SK-N-SH treated with all-trans-retinoic acid at 6 μM for 48 hours (cell line): Measurements from ENCODE around the gene MCTP2.

ENCODE experiments used
- ATAC-seq: fragments of 200-7000 bp; cut with Tn5 transposase; 3 replicates; pipeline ENCODE4 v1.9.1; 2020; ENCODE audit warnings: mild to moderate bottlenecking, moderate library complexity
- ARNTL ChIP-seq: fragments of 450-650 bp; formaldehyde crosslinking; IDR thresholded peaks from 2 replicates; pipeline ENCODE4 v1.5.0; 2020; ENCODE audit warnings: low read depth, mild to moderate bottlenecking, moderate library complexity, borderline replicate concordance
- BACH2 ChIP-seq: fragments of 250-450 bp; sonication (Bioruptor Pico); IDR thresholded peaks from 2 replicates; pipeline ENCODE4 v1.9.0; 2021; ENCODE audit warnings: mild to moderate bottlenecking, borderline replicate concordance
- CSDC2 ChIP-seq: fragments of 250-450 bp; sonication (Bioruptor Pico); IDR thresholded peaks from 2 replicates; pipeline ENCODE4 v1.5.0; 2020; ENCODE audit warnings: mild to moderate bottlenecking, moderate library complexity
- ESRRG ChIP-seq: fragments of 250-450 bp; sonication (Bioruptor Pico); IDR thresholded peaks from 2 replicates; pipeline ENCODE4 v1.6.1; 2021; ENCODE audit warnings: mild to moderate bottlenecking
- ISL1 ChIP-seq: fragments of 250-450 bp; sonication (Bioruptor Pico); IDR thresholded peaks from 2 replicates; pipeline ENCODE4 v2.1.2; 2022; ENCODE audit warnings: mild to moderate bottlenecking, moderate library complexity
- OSR1 ChIP-seq: fragments of 250-450 bp; sonication (Bioruptor Pico); IDR thresholded peaks from 2 replicates; pipeline ENCODE4 v1.8.0; 2022; ENCODE audit warnings: moderate library complexity, mild to moderate bottlenecking, inconsistent platforms
- PPARA ChIP-seq: fragments of 250-450 bp; sonication (Bioruptor Pico); IDR thresholded peaks from 2 replicates; pipeline ENCODE4 v1.5.0; 2020; ENCODE audit warnings: mild to moderate bottlenecking, borderline replicate concordance
- RARB ChIP-seq: fragments of 250-450 bp; sonication (Bioruptor Pico); IDR thresholded peaks from 2 replicates; pipeline ENCODE4 v1.8.0; 2021; ENCODE audit warnings: mild to moderate bottlenecking, moderate library complexity
- SNAI2 ChIP-seq: fragments of 250-450 bp; sonication (Bioruptor Pico); IDR thresholded peaks from 2 replicates; pipeline ENCODE4 v1.5.0; 2020; ENCODE audit warnings: mild to moderate bottlenecking, moderate library complexity
- TCF4 ChIP-seq: fragments of 250-450 bp; sonication (Bioruptor Pico); IDR thresholded peaks from 2 replicates; pipeline ENCODE4 v1.8.0; 2021; ENCODE audit warnings: mild to moderate bottlenecking, moderate library complexity, borderline replicate concordance
- TOX ChIP-seq: fragments of 250-450 bp; sonication (Bioruptor Pico); IDR thresholded peaks from 2 replicates; pipeline ENCODE4 v1.8.0; 2021; ENCODE audit warnings: mild to moderate bottlenecking, moderate library complexity, borderline replicate concordance
- ZFP3 ChIP-seq: fragments of 250-450 bp; sonication (Bioruptor Pico); IDR thresholded peaks from 2 replicates; pipeline ENCODE4 v1.5.0; 2020; ENCODE audit warnings: mild to moderate bottlenecking, moderate library complexity
- ZNF70 ChIP-seq: fragments of 450-650 bp; formaldehyde crosslinking; IDR thresholded peaks from 2 replicates; pipeline ENCODE4 v1.5.0; 2020; ENCODE audit warnings: mild to moderate bottlenecking, moderate library complexity
- ZNF8 ChIP-seq: fragments of 450-650 bp; formaldehyde crosslinking; IDR thresholded peaks from 2 replicates; pipeline ENCODE4 v1.5.0; 2020; ENCODE audit warnings: mild to moderate bottlenecking, moderate library complexity
- TF ChIP-seq, protein P1 (sequence below): fragments of 250-450 bp; sonication (Bioruptor Pico); IDR thresholded peaks from 2 replicates; pipeline ENCODE4 v1.5.1; 2020; ENCODE audit warnings: low read depth, mild to moderate bottlenecking, moderate library complexity
- TF ChIP-seq, protein P2 (sequence below): fragments of 250-450 bp; sonication (Bioruptor Pico); IDR thresholded peaks from 2 replicates; pipeline ENCODE4 v1.5.0; 2020; ENCODE audit warnings: mild to moderate bottlenecking, moderate library complexity
- TF ChIP-seq, protein P3 (sequence below): fragments of 250-450 bp; sonication (Bioruptor Pico); IDR thresholded peaks from 2 replicates; pipeline ENCODE4 v1.8.0; 2020; ENCODE audit warnings: mild to moderate bottlenecking, moderate library complexity, borderline replicate concordance
- TF ChIP-seq, protein P4 (sequence below): fragments of 250-450 bp; sonication (Bioruptor Pico); IDR thresholded peaks from 2 replicates; pipeline ENCODE4 v1.8.0; 2021; ENCODE audit warnings: low read depth, mild to moderate bottlenecking, moderate library complexity, borderline replicate concordance

The MCTP2 gene

GRCh38 chr15:94272251-94272898, 41.0 kb downstream of the MCTP2 start:
- no peak for TF ChIP-seq ARNTL
- no peak for TF ChIP-seq RARB (CRISPR knock-in tag)
- no peak for TF ChIP-seq PPARA (CRISPR knock-in tag)
- TF ChIP-seq BACH2 (CRISPR knock-in tag): no peak
- no peak for TF ChIP-seq ZNF8 (CRISPR knock-in tag)
- TF ChIP-seq OSR1 (CRISPR knock-in tag): no peak
- TF ChIP-seq, protein P1, sequence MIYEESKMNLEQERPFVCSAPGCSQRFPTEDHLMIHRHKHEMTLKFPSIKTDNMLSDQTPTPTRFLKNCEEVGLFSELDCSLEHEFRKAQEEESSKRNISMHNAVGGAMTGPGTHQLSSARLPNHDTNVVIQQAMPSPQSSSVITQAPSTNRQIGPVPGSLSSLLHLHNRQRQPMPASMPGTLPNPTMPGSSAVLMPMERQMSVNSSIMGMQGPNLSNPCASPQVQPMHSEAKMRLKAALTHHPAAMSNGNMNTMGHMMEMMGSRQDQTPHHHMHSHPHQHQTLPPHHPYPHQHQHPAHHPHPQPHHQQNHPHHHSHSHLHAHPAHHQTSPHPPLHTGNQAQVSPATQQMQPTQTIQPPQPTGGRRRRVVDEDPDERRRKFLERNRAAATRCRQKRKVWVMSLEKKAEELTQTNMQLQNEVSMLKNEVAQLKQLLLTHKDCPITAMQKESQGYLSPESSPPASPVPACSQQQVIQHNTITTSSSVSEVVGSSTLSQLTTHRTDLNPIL (CRISPR knock-in tag): no peak
- no peak for TF ChIP-seq ZNF70 (CRISPR knock-in tag)
- no peak for TF ChIP-seq CSDC2 (CRISPR knock-in tag)
- TF ChIP-seq, protein P2, sequence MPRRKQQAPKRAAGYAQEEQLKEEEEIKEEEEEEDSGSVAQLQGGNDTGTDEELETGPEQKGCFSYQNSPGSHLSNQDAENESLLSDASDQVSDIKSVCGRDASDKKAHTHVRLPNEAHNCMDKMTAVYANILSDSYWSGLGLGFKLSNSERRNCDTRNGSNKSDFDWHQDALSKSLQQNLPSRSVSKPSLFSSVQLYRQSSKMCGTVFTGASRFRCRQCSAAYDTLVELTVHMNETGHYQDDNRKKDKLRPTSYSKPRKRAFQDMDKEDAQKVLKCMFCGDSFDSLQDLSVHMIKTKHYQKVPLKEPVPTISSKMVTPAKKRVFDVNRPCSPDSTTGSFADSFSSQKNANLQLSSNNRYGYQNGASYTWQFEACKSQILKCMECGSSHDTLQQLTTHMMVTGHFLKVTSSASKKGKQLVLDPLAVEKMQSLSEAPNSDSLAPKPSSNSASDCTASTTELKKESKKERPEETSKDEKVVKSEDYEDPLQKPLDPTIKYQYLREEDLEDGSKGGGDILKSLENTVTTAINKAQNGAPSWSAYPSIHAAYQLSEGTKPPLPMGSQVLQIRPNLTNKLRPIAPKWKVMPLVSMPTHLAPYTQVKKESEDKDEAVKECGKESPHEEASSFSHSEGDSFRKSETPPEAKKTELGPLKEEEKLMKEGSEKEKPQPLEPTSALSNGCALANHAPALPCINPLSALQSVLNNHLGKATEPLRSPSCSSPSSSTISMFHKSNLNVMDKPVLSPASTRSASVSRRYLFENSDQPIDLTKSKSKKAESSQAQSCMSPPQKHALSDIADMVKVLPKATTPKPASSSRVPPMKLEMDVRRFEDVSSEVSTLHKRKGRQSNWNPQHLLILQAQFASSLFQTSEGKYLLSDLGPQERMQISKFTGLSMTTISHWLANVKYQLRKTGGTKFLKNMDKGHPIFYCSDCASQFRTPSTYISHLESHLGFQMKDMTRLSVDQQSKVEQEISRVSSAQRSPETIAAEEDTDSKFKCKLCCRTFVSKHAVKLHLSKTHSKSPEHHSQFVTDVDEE (CRISPR knock-in tag): no peak
- ATAC-seq: no peak

GRCh38 chr15:94273826-94274225, 42.5 kb downstream of the MCTP2 start:
- TF ChIP-seq TOX (CRISPR knock-in tag): no peak
- TF ChIP-seq ZNF8 (CRISPR knock-in tag): no peak
- TF ChIP-seq PPARA (CRISPR knock-in tag): no peak
- TF ChIP-seq TCF4: no peak
- no peak for TF ChIP-seq SNAI2 (CRISPR knock-in tag)
- TF ChIP-seq ISL1: no peak
- TF ChIP-seq ARNTL: no peak
- no peak for TF ChIP-seq ZNF70 (CRISPR knock-in tag)
- TF ChIP-seq, protein P3, sequence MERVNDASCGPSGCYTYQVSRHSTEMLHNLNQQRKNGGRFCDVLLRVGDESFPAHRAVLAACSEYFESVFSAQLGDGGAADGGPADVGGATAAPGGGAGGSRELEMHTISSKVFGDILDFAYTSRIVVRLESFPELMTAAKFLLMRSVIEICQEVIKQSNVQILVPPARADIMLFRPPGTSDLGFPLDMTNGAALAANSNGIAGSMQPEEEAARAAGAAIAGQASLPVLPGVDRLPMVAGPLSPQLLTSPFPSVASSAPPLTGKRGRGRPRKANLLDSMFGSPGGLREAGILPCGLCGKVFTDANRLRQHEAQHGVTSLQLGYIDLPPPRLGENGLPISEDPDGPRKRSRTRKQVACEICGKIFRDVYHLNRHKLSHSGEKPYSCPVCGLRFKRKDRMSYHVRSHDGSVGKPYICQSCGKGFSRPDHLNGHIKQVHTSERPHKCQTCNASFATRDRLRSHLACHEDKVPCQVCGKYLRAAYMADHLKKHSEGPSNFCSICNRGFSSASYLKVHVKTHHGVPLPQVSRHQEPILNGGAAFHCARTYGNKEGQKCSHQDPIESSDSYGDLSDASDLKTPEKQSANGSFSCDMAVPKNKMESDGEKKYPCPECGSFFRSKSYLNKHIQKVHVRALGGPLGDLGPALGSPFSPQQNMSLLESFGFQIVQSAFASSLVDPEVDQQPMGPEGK: no peak
- TF ChIP-seq, protein P4, sequence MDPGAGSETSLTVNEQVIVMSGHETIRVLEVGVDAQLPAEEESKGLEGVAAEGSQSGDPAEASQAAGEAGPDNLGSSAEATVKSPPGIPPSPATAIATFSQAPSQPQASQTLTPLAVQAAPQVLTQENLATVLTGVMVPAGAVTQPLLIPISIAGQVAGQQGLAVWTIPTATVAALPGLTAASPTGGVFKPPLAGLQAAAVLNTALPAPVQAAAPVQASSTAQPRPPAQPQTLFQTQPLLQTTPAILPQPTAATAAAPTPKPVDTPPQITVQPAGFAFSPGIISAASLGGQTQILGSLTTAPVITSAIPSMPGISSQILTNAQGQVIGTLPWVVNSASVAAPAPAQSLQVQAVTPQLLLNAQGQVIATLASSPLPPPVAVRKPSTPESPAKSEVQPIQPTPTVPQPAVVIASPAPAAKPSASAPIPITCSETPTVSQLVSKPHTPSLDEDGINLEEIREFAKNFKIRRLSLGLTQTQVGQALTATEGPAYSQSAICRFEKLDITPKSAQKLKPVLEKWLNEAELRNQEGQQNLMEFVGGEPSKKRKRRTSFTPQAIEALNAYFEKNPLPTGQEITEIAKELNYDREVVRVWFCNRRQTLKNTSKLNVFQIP (CRISPR knock-in tag): no peak
- TF ChIP-seq ZFP3: no peak
- no peak for TF ChIP-seq ESRRG (CRISPR knock-in tag)

DNA sequence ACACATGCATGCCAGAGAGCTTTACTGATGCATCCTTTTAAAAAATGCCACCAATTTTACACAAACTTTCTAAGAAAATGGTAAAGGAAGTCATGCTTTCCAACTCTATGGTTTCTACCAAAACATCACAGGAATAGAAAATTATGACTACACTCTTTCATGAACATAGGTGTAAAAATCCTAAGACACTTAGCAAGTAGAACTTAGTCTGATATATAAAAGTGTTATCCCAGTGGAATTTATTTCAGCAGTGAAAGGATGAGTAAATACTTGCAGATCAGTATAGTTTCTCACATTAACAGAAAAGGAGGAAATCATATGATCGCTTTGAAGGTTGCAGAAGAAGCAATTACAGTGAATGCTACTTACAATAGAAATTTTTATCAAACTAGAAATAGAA, 43.4 kb downstream of the MCTP2 start:
- TF ChIP-seq TCF4: no peak
- TF ChIP-seq PPARA (CRISPR knock-in tag): no peak
- TF ChIP-seq SNAI2 (CRISPR knock-in tag): no peak
- no peak for TF ChIP-seq ISL1
- TF ChIP-seq, all 23 proteins: peak for 0
- no peak for ATAC-seq

More at GRCh38 chr15:94273826-94274225, 42.5 kb downstream of the MCTP2 start:
- ATAC-seq: no peak

- no peak for TF ChIP-seq SNAI2 (CRISPR knock-in tag)
- TF ChIP-seq, protein P1 (CRISPR knock-in tag): no peak
- no peak for TF ChIP-seq ESRRG (CRISPR knock-in tag)
- TF ChIP-seq TCF4: no peak
- TF ChIP-seq ISL1: no peak
- no peak for ATAC-seq
Observed at GRCh38 chr15:94277485-94277884, 46.1 kb downstream of the MCTP2 start.
